DMS 273 (cell line): ENCODE results near the gene GLRA3.
A peak's percentile ranks its signal among the peaks of the same experiment; 100 is the strongest.
"Not testable (repeated sequence)": the region's sequence is repeated elsewhere in the genome, so short reads cannot be mapped to it uniquely, and the experiment has no call there.

Experiments
- DNase-seq: peaks from one replicate; lab custom pipeline; 2025; ENCODE audit not compliant: unreplicated experiment; lab: John Stamatoyannopoulos, UW

The GLRA3 gene

DNA sequence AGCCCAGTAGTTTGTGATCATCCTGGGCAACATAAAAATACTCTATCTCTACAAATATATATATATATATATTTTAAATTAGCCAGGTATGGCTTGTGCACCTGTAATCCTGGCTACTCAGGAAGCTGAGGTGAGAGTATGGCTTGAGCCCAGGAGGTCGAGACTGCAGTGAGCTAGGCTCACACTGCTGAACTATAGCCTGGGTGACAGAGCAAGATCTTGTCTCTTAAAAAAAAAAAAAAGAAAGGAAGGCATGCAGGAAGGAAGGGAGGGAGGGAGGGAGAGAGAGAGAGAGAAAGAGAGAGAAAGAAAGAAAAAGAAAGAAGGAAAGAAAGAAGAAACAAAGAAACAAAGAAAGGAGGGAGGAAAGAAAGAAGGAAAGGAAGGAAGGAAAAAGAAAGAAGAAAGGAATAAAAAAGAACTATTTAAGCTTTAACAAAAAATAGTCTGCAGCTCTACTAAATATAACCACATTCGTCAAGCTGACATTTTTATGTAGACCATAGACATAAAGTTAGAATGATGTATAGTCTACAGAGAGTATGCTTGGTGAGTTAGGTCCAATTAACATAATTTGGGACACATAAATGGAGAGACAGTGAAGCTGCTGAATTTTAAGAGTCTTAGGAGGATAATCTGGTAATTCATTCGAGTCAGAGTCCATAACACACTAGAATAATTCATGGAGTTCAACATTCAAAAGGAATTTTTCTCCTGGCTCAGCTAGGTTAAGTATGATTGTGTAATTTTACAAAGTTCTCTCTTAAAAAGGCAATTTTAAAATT is 111.9 kb downstream of the GLRA3 start:
- DNase-seq = no peak

DNA sequence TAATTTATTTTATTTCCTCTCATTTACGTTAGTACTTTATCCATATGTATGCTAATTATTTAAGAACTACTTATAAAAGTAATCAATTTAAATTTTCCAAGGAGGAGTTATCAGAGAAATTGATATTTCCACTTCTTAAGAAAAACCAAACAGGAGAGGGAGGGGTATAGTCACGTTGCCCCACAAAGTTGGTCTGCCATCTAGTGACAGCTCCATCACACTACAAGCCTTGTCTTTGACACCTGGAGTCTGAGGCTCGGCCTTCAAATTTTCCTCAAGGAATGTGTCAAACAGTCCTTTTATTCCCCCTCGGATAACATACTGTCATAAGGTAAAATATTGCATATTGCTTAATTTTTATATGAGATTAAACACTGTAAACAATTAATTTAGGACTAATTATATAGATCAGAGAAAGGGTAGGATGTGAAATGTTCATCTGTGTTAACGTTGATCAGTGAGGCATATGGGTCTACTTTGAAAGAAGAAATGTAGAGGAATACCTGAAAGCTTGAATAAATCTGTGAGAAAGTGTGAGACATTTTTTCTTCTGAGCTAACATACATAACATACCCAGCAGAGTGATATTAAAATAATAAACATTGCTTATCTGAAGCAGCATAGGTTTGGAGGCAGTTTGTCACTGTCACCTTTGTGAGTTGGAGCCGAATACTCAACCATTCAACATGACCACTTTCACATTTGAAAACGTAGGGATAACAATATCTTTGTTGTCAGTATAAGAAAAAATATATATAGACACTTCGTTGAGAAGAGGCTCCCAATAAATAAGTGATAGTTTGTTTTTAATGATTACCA is 114.4 kb downstream of the GLRA3 start:
- DNase-seq = peak; percentile 45

DNA sequence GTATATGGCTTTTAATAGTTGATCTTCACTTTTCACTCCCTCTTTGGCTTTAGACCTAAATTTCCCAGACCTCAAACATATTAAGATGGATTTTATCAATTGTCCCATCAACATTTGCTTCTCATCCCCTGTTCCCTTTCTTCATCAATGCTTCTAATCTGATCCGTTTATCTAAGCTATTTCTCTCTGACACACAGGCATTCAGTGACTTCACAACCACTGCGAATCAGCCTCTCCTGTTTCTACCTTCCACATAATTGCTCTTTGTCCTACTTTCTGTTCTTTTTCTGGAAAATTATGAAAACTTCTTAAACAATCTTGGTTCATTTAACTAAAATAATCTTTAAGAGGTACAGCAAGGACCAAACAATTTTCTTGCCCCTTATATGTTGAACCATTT is 115.2 kb downstream of the GLRA3 start:
- no peak for DNase-seq

DNA sequence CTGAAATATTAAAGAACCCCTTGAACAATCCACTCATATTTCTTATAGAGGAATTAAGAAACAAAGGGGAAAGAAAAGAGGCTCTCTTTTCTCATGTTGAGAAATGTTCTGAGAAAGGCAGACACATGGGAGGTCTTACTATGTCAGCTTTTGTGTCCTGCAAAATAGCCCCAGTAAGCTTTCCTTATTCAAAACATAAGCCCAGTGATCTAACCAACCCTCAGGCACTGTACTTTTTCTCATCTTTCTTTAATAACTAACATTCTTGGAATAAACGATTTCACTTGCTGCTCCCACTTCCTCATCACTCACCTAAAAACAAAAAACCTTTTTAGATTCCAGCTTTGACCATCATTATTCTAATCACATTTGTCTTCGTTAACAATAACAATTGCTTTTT is 115.9 kb downstream of the GLRA3 start:
- DNase-seq = no peak

DNA sequence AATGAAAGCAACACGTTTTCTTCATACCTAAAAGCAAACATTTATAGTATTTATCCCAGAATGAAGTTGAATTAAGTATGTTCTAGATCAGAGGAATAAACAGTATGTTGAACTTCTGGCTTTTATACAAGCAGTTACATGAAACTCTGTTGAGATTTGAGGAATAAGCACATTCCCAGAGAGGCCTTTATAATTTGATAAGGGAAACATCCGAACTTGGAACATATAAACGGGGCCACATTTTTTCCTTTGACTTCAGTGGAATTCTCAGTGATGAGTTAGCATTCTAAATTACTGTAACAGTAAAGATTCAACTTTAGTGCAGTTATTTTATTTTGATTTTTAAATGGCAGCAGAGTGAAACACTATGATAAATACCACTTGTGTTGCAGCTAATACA is 119.5 kb downstream of the GLRA3 start:
- no peak for DNase-seq

DNA sequence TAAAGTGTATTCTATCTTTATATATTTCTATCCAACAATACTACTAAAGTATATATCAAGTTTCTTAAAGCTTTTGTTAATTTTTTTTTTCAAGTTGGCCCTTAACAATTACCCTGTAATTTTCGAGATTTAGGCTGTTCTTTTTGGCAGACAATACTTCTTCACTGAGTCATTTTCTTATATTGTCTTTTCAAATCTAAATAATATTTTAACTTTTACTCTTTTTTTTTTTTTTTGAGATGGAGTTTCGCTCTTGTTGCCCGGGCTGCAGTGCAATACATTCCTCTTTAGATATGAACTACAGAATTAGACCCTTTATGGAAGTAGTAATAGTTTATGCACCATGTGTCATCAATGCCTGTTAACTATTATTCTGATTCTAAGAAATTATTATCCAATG is 120.7 kb downstream of the GLRA3 start:
- DNase-seq = no peak

DNA sequence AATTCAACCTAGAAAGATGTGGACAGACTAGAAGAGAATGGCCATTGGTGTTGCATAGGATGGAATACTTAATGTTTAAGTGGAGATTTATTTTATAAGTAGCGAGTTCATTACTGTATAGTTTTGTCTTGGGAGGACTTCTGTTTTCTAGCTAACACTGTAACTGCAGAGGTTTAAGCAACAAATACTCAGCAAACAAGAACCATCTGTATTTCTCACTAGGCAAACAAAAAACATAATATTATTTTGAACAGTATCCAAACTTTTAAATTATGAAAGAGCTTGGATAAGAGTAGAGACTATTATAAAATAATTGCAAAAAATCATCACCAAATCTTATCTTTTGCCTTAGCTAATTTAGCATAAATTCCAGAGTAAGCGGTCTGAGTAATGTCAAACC is 121.1 kb downstream of the GLRA3 start:
- DNase-seq = no peak

DNA sequence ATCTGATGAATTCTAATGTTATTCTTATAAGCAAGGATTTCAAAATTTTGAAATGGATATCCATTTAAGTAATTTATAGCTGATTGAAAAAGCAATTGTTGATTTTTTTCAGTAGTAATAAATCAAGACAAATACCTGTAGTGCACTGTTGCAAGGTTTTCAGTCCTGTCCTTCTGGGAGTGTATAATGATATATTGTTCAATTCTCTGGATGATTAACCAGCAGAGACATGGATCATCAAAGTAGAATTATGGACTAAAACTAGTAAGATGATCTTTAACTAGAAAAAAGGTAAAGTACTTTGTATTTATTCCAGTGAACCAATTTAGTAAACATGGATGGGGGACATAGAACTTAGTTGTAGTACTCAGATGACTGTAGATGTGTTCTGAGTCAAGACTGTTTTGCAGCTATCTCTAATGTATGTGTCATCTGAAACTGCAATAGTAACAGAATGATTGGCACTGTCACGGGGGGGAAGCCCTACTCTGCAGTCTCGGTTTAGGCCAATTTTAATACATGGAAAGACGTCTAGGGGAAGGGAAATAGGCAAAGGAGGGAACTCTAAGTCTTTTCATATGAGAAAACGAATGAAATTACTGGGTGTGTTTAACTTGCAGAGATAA is 121.9 kb downstream of the GLRA3 start:
- DNase-seq = no peak

DNA sequence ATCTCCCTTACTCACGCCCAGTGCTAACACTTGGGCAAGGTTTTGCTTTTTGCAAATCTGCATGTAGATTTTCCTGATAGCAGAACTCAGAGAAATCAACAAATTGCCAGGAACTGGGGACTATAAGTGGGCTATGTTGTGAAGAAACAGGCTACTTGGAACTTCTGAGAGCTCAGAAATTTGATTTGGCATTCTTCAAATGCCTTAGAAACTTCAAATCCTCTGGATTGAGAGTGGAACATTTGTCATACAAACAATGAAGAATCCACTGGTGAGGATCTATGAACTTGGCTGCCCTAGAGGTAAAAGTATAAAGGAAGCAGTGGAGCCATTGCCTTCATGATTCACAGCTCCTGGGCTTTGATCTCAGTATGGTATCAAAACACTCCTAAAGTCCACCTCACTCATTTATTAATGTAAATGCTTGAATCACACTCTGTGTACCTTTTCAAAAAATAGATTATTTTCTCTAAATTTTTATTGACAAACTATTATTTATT is 126.0 kb downstream of the GLRA3 start:
- DNase-seq = no peak

DNA sequence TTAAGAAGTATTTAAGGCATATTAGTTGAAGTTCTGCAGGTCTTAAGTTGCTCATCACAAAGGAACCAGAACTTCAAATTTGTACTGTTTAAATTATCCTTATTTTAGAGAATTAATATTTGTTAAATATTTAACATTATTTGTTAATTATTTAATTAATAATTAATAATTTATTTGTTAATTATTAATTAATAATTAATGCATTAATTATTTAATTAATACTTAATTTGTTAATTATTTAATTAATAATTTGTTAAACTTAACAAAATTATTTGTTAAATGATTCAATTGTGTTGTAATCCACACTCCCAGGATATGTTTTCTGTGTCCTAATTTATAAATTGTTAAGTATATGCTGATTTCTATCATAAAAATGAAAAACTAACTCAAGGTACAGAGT is 129.4 kb downstream of the GLRA3 start:
- no peak for DNase-seq

DNA sequence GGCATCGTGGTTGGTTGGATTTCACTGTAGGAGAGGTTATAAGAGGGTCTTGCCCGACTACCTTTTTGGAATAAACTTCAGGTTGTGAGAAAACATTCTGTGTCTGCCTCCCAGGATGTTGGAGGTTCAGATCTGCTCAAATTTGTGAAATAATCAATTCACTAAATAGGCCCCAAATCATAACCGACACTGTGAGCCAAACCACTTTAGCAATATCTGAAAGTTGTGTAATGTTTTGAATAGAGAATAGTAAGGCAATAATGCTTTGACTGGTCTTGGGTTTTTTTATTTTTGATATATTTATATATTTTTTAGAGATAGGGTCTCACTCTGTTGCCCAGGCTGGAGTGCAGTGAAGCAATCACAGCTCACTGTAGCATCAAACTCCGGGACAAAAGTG is 131.2 kb downstream of the GLRA3 start:
- DNase-seq = no peak

DNA sequence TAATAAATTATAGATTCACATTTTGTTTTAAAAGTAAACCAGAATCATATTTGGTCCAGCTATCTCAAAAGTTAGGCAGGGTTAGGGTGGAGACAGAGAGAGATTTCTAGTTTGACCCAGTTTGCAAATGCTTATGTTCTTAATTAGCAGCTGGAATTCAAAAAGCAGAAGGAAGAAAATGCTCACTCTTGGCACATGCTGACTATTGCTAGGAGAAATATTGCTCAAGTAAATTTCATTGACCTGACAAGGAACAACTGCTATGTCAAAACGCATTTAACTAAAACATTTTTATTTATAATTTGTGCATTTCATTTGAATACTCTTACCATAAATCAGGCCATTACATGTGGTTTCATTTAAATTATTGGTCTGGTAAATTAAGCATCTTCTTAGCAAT is 131.8 kb downstream of the GLRA3 start:
- DNase-seq = no peak

DNA sequence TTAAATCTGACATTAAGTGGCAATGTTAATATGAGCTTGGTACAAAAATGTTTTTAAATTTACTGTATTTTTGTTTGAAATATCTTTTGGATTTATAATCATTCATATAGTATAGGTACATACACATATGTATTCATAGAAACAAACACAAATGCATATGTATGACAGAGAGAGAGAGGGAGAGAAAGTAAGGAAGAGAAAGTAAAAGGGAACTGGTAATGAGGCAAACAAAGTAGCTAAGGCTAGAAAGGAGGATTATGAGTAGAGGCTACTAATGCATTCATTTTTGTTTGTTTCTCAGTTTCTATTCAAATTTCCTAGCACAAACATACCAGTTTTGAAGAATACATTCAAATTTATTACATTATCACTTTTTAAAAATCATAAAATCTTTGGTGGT is 132.4 kb downstream of the GLRA3 start:
- DNase-seq = no peak

DNA sequence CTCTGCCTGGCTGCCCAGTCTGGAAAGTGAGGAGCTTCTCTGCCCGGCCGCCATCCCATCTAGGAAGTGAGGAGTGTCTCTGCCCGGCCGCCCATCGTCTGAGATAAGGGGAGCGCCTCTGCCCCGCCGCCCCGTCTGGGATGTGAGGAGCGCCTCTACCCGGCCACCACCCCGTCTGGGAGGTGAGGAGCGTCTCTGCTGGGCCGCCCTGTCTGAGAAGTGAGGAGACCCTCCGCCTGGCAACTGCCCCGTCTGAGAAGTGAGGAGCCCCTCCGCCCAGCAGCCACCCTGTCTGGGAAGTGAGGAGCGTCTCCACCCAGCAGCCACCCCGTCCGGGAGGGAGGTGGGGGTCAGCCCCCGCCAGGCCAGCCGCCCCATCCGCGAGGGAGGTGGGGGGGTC is 137.2 kb downstream of the GLRA3 start:
- DNase-seq = not testable (repeated sequence)

DNA sequence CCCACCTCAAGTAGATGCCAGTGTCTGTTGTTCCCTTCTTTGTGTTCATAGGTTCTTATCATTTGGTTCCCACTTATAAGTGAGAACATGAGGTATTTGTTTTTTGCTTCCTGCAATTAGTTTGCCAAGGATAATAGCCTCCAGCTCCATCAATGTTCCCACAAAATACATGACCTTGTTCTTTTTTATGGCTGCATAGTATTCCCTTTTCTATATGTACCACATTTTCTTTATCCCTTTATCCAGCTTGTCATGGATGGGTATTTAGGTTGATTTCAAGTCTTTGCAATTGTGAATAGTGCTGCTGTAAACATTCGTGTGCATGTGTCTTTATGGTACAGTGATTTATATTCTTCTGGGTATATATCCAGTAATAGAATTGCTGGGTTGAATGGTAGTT is 138.4 kb downstream of the GLRA3 start:
- no peak for DNase-seq

DNA sequence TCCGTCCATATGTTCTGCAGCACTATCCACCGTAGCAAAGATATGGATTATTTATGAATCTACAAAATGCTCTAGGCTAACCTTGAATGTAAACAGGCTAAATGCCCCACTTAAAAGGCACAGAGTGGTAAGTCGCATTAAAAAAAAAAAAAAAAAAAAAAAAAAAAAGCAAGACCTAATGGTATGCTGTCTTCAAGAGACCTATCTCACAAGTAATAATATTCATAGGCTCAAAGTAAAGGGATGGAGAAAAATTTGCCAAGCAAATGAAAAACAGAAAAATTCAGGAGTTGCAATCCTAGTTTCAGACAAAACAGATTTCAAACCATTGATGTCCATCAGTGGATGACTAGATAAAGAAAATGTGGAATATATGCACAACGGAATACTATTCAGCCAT is 139.4 kb downstream of the GLRA3 start:
- DNase-seq = no peak

DNA sequence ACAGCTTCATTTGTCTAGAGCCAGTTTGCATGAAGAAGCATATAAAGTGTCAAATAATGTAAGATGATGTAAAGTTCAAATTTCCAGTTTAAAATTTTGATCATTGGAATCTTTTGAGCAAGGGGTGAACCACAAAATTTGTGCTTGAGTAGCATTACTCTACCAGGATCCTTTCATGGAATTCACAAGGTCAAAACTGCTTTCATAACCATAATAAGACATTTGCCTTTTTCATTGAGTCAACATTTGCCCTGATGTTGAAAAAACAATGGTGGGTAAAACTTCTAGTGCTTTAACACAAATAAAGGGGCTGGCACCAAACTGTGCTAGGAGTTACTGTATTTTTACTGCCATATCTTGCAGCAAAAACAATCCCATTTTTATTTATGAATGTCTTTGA is 142.2 kb downstream of the GLRA3 start:
- DNase-seq = no peak

DNA sequence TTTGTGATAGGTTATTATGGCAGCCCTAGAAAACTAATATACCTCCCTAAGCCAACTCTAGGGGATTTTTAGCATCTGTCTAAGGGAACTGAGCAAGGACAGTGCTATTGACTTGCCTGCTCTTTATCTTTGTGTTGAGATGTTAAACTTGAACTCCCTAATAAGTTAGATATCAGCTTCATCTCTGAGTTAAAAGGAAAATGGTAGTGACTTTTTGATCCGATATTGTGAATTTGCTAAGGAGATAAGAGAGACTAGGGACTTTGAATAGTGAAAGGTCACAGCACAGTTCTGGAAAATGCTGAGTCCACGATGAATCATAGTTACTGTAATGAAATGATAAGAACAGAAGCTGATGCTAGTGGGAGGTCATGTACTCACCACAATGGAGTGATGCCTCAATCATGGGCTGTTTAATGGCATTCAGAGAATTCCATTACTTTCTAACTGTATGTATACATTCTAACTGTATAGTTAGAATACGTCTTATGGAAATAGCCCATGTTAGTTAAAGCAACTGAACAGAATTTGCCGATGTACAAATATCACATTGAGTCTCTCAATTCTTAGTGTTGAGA is 147.2 kb downstream of the GLRA3 start:
- DNase-seq = no peak

DNA sequence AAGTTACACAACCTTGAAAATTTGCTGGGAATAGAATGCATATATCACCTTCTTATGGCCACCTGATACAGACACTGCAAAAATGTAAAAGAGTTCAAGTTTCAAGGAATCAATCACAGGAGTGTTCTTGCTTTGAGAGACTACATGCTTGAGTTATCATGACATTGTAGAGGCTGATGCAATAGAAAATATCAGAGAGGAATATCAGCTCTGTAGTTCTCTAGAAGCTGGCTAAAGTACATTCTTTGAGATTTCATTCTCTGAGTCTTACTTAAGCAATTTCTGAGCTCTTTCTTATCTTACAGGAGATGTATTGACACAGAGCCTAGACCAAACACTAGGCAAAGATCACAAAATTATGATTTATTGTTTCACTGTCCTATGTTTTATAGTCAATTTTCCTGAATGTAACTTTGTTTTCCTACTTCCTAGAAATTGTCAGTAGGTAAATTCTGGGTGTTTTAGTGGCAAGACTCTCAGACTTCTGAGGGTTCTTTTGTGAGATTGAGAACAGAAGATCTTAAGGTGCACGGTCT is 154.7 kb downstream of the GLRA3 start:
- DNase-seq = no peak

DNA sequence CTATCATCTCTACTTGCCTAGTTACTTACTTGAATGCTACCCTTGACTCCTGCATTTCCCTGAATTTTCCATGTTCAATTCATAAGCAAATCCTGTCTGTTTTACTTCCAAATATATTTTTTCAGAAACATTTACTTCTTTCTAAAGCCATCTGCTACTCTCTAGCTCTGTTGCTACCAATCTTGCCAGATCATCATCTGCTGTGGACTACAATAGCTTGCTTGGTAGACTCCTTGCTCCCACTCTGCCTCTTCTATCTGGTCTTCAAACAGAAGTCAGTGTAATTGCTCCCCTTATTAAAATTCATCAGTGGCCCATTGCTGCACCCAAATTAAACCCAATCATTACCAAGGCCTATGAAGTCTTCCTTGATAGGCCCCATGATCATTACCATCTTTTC is 155.2 kb downstream of the GLRA3 start:
- no peak for DNase-seq

DNA sequence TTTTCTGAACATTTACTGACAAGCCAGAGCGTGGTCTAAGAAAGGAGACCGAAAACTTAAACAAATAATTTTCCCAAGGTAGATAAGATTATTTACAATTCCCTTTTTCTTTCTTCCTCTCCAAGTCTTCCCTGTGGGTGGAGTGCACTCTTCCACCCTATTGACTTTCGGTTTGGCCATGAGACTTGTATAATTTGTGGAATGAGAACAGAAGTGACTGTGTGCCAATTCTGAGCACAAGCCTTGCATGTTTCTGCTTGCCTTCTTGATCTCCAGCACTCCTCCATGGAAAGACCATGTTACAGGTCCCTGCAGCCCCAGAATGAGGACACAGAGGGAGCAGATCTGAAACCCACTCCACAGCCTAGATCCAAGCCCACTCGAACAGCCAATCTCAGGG is 156.8 kb downstream of the GLRA3 start:
- DNase-seq = no peak
